Body of pancreas (tissue), 4 donors: Measurements from ENCODE around the gene EMILIN2.

Experiments used
- POLR2A ChIP-seq, 3 donors: fragments of 450-650 bp; IDR thresholded peaks; one replicate each; pipeline ENCODE4 v1.6.1; 2016; ENCODE audit warnings: antibody characterized with exemption in 3 of 3, mild to moderate bottlenecking in 2 of 3
- TF ChIP-seq, protein P1 (sequence below), 7 experiments: fragments of 450-650 bp in 4 of 7; fragments of 200-600 bp in 3 of 7; sonication (generic) in 3 of 7; IDR thresholded peaks; one replicate each; pipeline ENCODE4 v1.5.1; 2016 to 2019; ENCODE audit warnings: antibody characterized with exemption in 7 of 7

- TF ChIP-seq, protein P1, sequence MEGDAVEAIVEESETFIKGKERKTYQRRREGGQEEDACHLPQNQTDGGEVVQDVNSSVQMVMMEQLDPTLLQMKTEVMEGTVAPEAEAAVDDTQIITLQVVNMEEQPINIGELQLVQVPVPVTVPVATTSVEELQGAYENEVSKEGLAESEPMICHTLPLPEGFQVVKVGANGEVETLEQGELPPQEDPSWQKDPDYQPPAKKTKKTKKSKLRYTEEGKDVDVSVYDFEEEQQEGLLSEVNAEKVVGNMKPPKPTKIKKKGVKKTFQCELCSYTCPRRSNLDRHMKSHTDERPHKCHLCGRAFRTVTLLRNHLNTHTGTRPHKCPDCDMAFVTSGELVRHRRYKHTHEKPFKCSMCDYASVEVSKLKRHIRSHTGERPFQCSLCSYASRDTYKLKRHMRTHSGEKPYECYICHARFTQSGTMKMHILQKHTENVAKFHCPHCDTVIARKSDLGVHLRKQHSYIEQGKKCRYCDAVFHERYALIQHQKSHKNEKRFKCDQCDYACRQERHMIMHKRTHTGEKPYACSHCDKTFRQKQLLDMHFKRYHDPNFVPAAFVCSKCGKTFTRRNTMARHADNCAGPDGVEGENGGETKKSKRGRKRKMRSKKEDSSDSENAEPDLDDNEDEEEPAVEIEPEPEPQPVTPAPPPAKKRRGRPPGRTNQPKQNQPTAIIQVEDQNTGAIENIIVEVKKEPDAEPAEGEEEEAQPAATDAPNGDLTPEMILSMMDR (IDR thresholded peaks at IDR 0.05) = no peak
- TF ChIP-seq POLR2A (IDR thresholded peaks at IDR 0.05) = no peak
Observed at GRCh38 chr18:2871111-2871720, 24.4 kb downstream of the EMILIN2 start.
